A673 (cell line): ENCODE measurements around the gene CDK14. TPM values are rescaled to one million over a fixed set of nuclear protein-coding genes. Genes with fewer than 3 reads are reported as not detected.

ENCODE experiments used
- BruUV-seq: library from RNA; stranded (reverse); fragments of 400-500 nt; replicated peaks from 2 replicates; lab custom pipeline; 2021; lab: Mats Ljungman, UMichigan
- CTCF ChIA-PET: fragments of 300-600 bp; sonication (Branson Sonifier 250); formaldehyde crosslinking; loops from one replicate; lab custom pipeline; 2022; ENCODE audit warnings: antibody characterized with exemption; lab: Charles Lee
- POLR2A ChIA-PET: fragments of 300-600 bp; sonication (Branson Sonifier 250); formaldehyde crosslinking; loops from one replicate; lab custom pipeline; 2022; ENCODE audit warnings: antibody characterized with exemption; ENCODE audit not compliant: low non-redundant PET; lab: Charles Lee
- DNase-seq: peaks from one replicate; pipeline ENCODE4 v3.0.0-alpha.2; 2015; ENCODE audit warnings: low spot score
- H3K27ac ChIP-seq: fragments of 200-600 bp; sonication (generic); 2 replicates; pipeline ENCODE4 v1.5.1; 2016; ENCODE audit warnings: mixed run types, low read depth, mild to moderate bottlenecking, mixed read lengths, antibody characterized with exemption, low read length; ENCODE audit not compliant: poor library complexity, severe bottlenecking
- H3K27me3 ChIP-seq: fragments of 200-600 bp; sonication (generic); replicated peaks from 2 replicates; pipeline ENCODE4 v1.6.1; 2017; ENCODE audit warnings: mixed run types, low read depth, mild to moderate bottlenecking, mixed read lengths, antibody characterized with exemption, low read length; ENCODE audit not compliant: insufficient read depth, poor library complexity
- H3K36me3 ChIP-seq: fragments of 200-600 bp; sonication (generic); 2 replicates; pipeline ENCODE4 v1.6.1; 2016; ENCODE audit warnings: mixed run types, mild to moderate bottlenecking, mixed read lengths, antibody characterized with exemption, low read length; ENCODE audit not compliant: insufficient read depth, poor library complexity, severe bottlenecking
- H3K4me1 ChIP-seq: fragments of 200-600 bp; sonication (generic); 2 replicates; pipeline ENCODE4 v1.6.1; 2017; ENCODE audit warnings: mixed run types, mild to moderate bottlenecking, mixed read lengths, antibody characterized with exemption, low read length; ENCODE audit not compliant: insufficient read depth, poor library complexity, severe bottlenecking
- H3K4me3 ChIP-seq: fragments of 200-600 bp; sonication (generic); 2 replicates; pipeline ENCODE4 v1.5.1; 2016; ENCODE audit warnings: low read depth, mixed run types, mild to moderate bottlenecking, mixed read lengths, low read length; ENCODE audit not compliant: poor library complexity, severe bottlenecking
- H3K9me3 ChIP-seq: fragments of 200-600 bp; sonication (generic); 2 replicates; pipeline ENCODE4 v1.6.1; 2016; ENCODE audit warnings: mixed run types, low read depth, mild to moderate bottlenecking, mixed read lengths, antibody characterized with exemption, low read length; ENCODE audit not compliant: poor library complexity, severe bottlenecking
- CTCF ChIP-seq: fragments of 300-800, 200-600 bp; sonication (generic); conservative IDR thresholded peaks from 2 replicates; pipeline ENCODE4 v1.5.1; 2017; ENCODE audit warnings: low read depth, mild to moderate bottlenecking, antibody characterized with exemption, low read length, moderate library complexity, mixed read lengths
- EZH2 ChIP-seq: fragments of 200-600 bp; sonication (generic); IDR thresholded peaks from 2 replicates; pipeline ENCODE4 v1.6.1; 2017; ENCODE audit warnings: borderline replicate concordance, low read depth, mild to moderate bottlenecking, mixed read lengths, antibody characterized with exemption, low read length; ENCODE audit not compliant: poor library complexity, severe bottlenecking
- intact Hi-C: fragments of 100-400 bp; cut with micrococcal nuclease; formaldehyde crosslinking; loops from one replicate; pipeline ENCODE4 v1.10.0; 2022; ENCODE audit not compliant: unreplicated experiment
- total RNA-seq: library from RNA; stranded (reverse); gene quantifications from 2 replicates; pipeline ENCODE4 v1.2.3, GENCODE V29; 2021

The CDK14 gene
- total RNA-seq, 1 experiment from 2014 or later: 128 TPM

GRCh38 chr7:90773269-90773668, 177.1 kb downstream of the CDK14 start:
- ChIA-PET POLR2A (no interaction called here), CTCF (no interaction called here)
- H3K27ac ChIP-seq: no peak overlapping the region
- TF ChIP-seq CTCF: no peak
- DNase-seq: no peak
- no peaks in the 10 kb centered on the region for H3K27me3 ChIP-seq
- peaks cover 3% of the 10 kb centered on the region for H3K36me3 ChIP-seq
- H3K4me1 ChIP-seq: peaks cover 51% of the 10 kb centered on the region
- no peaks in the 10 kb centered on the region for H3K9me3 ChIP-seq
- H3K4me3 ChIP-seq: no peak overlapping the region
- BruUV-seq: no TSS peak
- intact Hi-C loops: no loop called here

- no peak overlapping the region for H3K27ac ChIP-seq
- peaks cover 44% of the 10 kb centered on the region for H3K4me1 ChIP-seq
- peaks cover under 1% of the 10 kb centered on the region for H3K9me3 ChIP-seq
- TF ChIP-seq EZH2 (no peak), CTCF (no peak)
- CTCF ChIA-PET: no interaction called here
- H3K4me3 ChIP-seq: no peak overlapping the region
- intact Hi-C loops: loop anchor here (5.0 kb wide), 2 partner anchors 47 to 567 kb away; no protein-coding TSS in a partner anchor
- no peaks in the 10 kb centered on the region for H3K27me3 ChIP-seq
- no TSS peak for BruUV-seq
- peaks cover 3% of the 10 kb centered on the region for H3K36me3 ChIP-seq
- DNase-seq: no peak
- POLR2A ChIA-PET: no interaction called here
Measured at GRCh38 chr7:90774706-90775105, 178.6 kb downstream of the CDK14 start.

- peaks cover 5% of the 10 kb centered on the region for H3K9me3 ChIP-seq
- TF ChIP-seq EZH2 (no peak), CTCF (no peak)
- peaks cover 4% of the 10 kb centered on the region for H3K36me3 ChIP-seq
- H3K4me1 ChIP-seq: peaks cover 37% of the 10 kb centered on the region
- BruUV-seq: no TSS peak
- ChIA-PET POLR2A (interaction anchor here (0.7 kb wide), 1 partner anchor 115 kb away, joined by 3 read pairs; no protein-coding TSS in a partner anchor), CTCF (no interaction called here)
- no peak overlapping the region for H3K4me3 ChIP-seq
- no peak for DNase-seq
- H3K27me3 ChIP-seq: no peaks in the 10 kb centered on the region
- intact Hi-C loops: loop anchor here (5.0 kb wide), 2 partner anchors 48 to 568 kb away; no protein-coding TSS in a partner anchor
- H3K27ac ChIP-seq: no peak overlapping the region
Measured at GRCh38 chr7:90775383-90775965, 179.4 kb downstream of the CDK14 start.
